Measurements from ENCODE around the gene WDR48.

- TF ChIP-seq POLR2A (IDR thresholded peaks at IDR 0.05) (no peak), CTCF (IDR thresholded peaks at IDR 0.05) (no peak)
Measured at GRCh38 chr3:39138804-39139415, 87.1 kb downstream of the WDR48 start.

All from suprapubic skin (tissue), 3 donors.